Measurements from ENCODE around the gene HYAL2.

The HYAL2 gene

GRCh38 chr3:50323092-50323600 is 601 bp upstream of the HYAL2 start:
- no peak overlapping the region for H3K4me3 ChIP-seq (ENCODE audit: insufficient read depth, low read depth, low read length, poor library complexity, severe bottlenecking)
- no peak for DNase-seq
- H3K27ac ChIP-seq (ENCODE audit: insufficient read depth, low read length, poor library complexity, severe bottlenecking) = no peak overlapping the region
- no peaks in the 10 kb centered on the region for H3K36me3 ChIP-seq (ENCODE audit: control insufficient read depth, insufficient read depth, low read length)
- H3K27me3 ChIP-seq (replicated peaks; ENCODE audit: control insufficient read depth, insufficient read depth, low read length, poor library complexity, severe bottlenecking) = no peaks in the 10 kb centered on the region
- H3K4me1 ChIP-seq (ENCODE audit: control insufficient read depth, insufficient read depth, low read length, poor library complexity, severe bottlenecking) = peaks cover 36% of the 10 kb centered on the region
- H3K9me3 ChIP-seq (ENCODE audit: control insufficient read depth, low read length) = no peaks in the 10 kb centered on the region

GRCh38 chr3:50322115-50322385 is 495 bp downstream of the HYAL2 start:
- Histone ChIP-seq H3K27me3 (replicated peaks; ENCODE audit: control insufficient read depth, insufficient read depth, low read length, poor library complexity, severe bottlenecking) (no peaks in the 10 kb centered on the region), H3K4me1 (ENCODE audit: control insufficient read depth, insufficient read depth, low read length, poor library complexity, severe bottlenecking) (peaks cover 35% of the 10 kb centered on the region), H3K36me3 (ENCODE audit: control insufficient read depth, insufficient read depth, low read length) (no peaks in the 10 kb centered on the region), H3K9me3 (ENCODE audit: control insufficient read depth, low read length) (no peaks in the 10 kb centered on the region), H3K27ac (ENCODE audit: insufficient read depth, low read length, poor library complexity, severe bottlenecking) (peak overlapping the region; percentile 84), H3K4me3 (ENCODE audit: insufficient read depth, low read depth, low read length, poor library complexity, severe bottlenecking) (peak overlapping the region; percentile 93)
- DNase-seq = no peak

- Histone ChIP-seq H3K27ac (ENCODE audit: insufficient read depth, low read length, poor library complexity, severe bottlenecking) (peak overlapping the region; percentile 84), H3K4me1 (ENCODE audit: control insufficient read depth, insufficient read depth, low read length, poor library complexity, severe bottlenecking) (peaks cover 36% of the 10 kb centered on the region), H3K9me3 (ENCODE audit: control insufficient read depth, low read length) (no peaks in the 10 kb centered on the region), H3K36me3 (ENCODE audit: control insufficient read depth, insufficient read depth, low read length) (no peaks in the 10 kb centered on the region), H3K27me3 (replicated peaks; ENCODE audit: control insufficient read depth, insufficient read depth, low read length, poor library complexity, severe bottlenecking) (no peaks in the 10 kb centered on the region), H3K4me3 (ENCODE audit: insufficient read depth, low read depth, low read length, poor library complexity, severe bottlenecking) (peak overlapping the region; percentile 93)
- peak; percentile 58 to 72 (median 68) for DNase-seq
These were observed 1.0 kb downstream of the HYAL2 start for GRCh38 chr3:50321336-50322114.

GRCh38 chr3:50320853-50321335 is 1.7 kb downstream of the HYAL2 start:
- peak overlapping the region; percentile 93 for H3K4me3 ChIP-seq (ENCODE audit: insufficient read depth, low read depth, low read length, poor library complexity, severe bottlenecking)
- peaks cover 41% of the 10 kb centered on the region for H3K4me1 ChIP-seq (ENCODE audit: control insufficient read depth, insufficient read depth, low read length, poor library complexity, severe bottlenecking)
- no peaks in the 10 kb centered on the region for H3K9me3 ChIP-seq (ENCODE audit: control insufficient read depth, low read length)
- DNase-seq = peak in 2 of 3 donors; percentile 20 to 48
- H3K27me3 ChIP-seq (replicated peaks; ENCODE audit: control insufficient read depth, insufficient read depth, low read length, poor library complexity, severe bottlenecking) = no peaks in the 10 kb centered on the region
- peak overlapping the region; percentile 84 for H3K27ac ChIP-seq (ENCODE audit: insufficient read depth, low read length, poor library complexity, severe bottlenecking)
- H3K36me3 ChIP-seq (ENCODE audit: control insufficient read depth, insufficient read depth, low read length) = no peaks in the 10 kb centered on the region

- Histone ChIP-seq H3K9me3 (ENCODE audit: control insufficient read depth, low read length) (no peaks in the 10 kb centered on the region), H3K36me3 (ENCODE audit: control insufficient read depth, insufficient read depth, low read length) (no peaks in the 10 kb centered on the region), H3K27ac (ENCODE audit: insufficient read depth, low read length, poor library complexity, severe bottlenecking) (no peak overlapping the region), H3K4me3 (ENCODE audit: insufficient read depth, low read depth, low read length, poor library complexity, severe bottlenecking) (peak overlapping the region; percentile 93), H3K27me3 (replicated peaks; ENCODE audit: control insufficient read depth, insufficient read depth, low read length, poor library complexity, severe bottlenecking) (no peaks in the 10 kb centered on the region), H3K4me1 (ENCODE audit: control insufficient read depth, insufficient read depth, low read length, poor library complexity, severe bottlenecking) (peaks cover 41% of the 10 kb centered on the region)
- DNase-seq = no peak
These were observed 2.5 kb downstream of the HYAL2 start for GRCh38 chr3:50319894-50320625.

- DNase-seq = no peak
- Histone ChIP-seq H3K4me1 (ENCODE audit: control insufficient read depth, insufficient read depth, low read length, poor library complexity, severe bottlenecking) (peaks cover 41% of the 10 kb centered on the region), H3K36me3 (ENCODE audit: control insufficient read depth, insufficient read depth, low read length) (no peaks in the 10 kb centered on the region), H3K4me3 (ENCODE audit: insufficient read depth, low read depth, low read length, poor library complexity, severe bottlenecking) (no peak overlapping the region), H3K27me3 (replicated peaks; ENCODE audit: control insufficient read depth, insufficient read depth, low read length, poor library complexity, severe bottlenecking) (no peaks in the 10 kb centered on the region), H3K27ac (ENCODE audit: insufficient read depth, low read length, poor library complexity, severe bottlenecking) (no peak overlapping the region), H3K9me3 (ENCODE audit: control insufficient read depth, low read length) (no peaks in the 10 kb centered on the region)
These were observed 3.2 kb downstream of the HYAL2 start for GRCh38 chr3:50319181-50319893.

GRCh38 chr3:50318615-50319014 is 3.9 kb downstream of the HYAL2 start:
- H3K4me1 ChIP-seq (ENCODE audit: control insufficient read depth, insufficient read depth, low read length, poor library complexity, severe bottlenecking) = peaks cover 41% of the 10 kb centered on the region

GRCh38 chr3:50318163-50318562 is 4.4 kb downstream of the HYAL2 start:
- H3K27me3 ChIP-seq (replicated peaks; ENCODE audit: control insufficient read depth, insufficient read depth, low read length, poor library complexity, severe bottlenecking) = no peaks in the 10 kb centered on the region
- no peaks in the 10 kb centered on the region for H3K9me3 ChIP-seq (ENCODE audit: control insufficient read depth, low read length)
- H3K4me1 ChIP-seq (ENCODE audit: control insufficient read depth, insufficient read depth, low read length, poor library complexity, severe bottlenecking) = peaks cover 41% of the 10 kb centered on the region
- H3K4me3 ChIP-seq (ENCODE audit: insufficient read depth, low read depth, low read length, poor library complexity, severe bottlenecking) = no peak overlapping the region
- no peaks in the 10 kb centered on the region for H3K36me3 ChIP-seq (ENCODE audit: control insufficient read depth, insufficient read depth, low read length)
- DNase-seq = no peak
- H3K27ac ChIP-seq (ENCODE audit: insufficient read depth, low read length, poor library complexity, severe bottlenecking) = no peak overlapping the region

More at GRCh38 chr3:50318615-50319014, 3.9 kb downstream of the HYAL2 start:
- H3K4me3 ChIP-seq (ENCODE audit: insufficient read depth, low read depth, low read length, poor library complexity, severe bottlenecking) = no peak overlapping the region
- DNase-seq = no peak
- H3K27ac ChIP-seq (ENCODE audit: insufficient read depth, low read length, poor library complexity, severe bottlenecking) = no peak overlapping the region
- no peaks in the 10 kb centered on the region for H3K9me3 ChIP-seq (ENCODE audit: control insufficient read depth, low read length)
- no peaks in the 10 kb centered on the region for H3K36me3 ChIP-seq (ENCODE audit: control insufficient read depth, insufficient read depth, low read length)
- H3K27me3 ChIP-seq (replicated peaks; ENCODE audit: control insufficient read depth, insufficient read depth, low read length, poor library complexity, severe bottlenecking) = no peaks in the 10 kb centered on the region

- Histone ChIP-seq H3K4me3 (ENCODE audit: insufficient read depth, low read depth, low read length, poor library complexity, severe bottlenecking) (peak overlapping the region; percentile 38), H3K4me1 (ENCODE audit: control insufficient read depth, insufficient read depth, low read length, poor library complexity, severe bottlenecking) (peaks cover 41% of the 10 kb centered on the region), H3K36me3 (ENCODE audit: control insufficient read depth, insufficient read depth, low read length) (no peaks in the 10 kb centered on the region), H3K27ac (ENCODE audit: insufficient read depth, low read length, poor library complexity, severe bottlenecking) (peak overlapping the region; percentile 50), H3K27me3 (replicated peaks; ENCODE audit: control insufficient read depth, insufficient read depth, low read length, poor library complexity, severe bottlenecking) (no peaks in the 10 kb centered on the region), H3K9me3 (ENCODE audit: control insufficient read depth, low read length) (no peaks in the 10 kb centered on the region)
- no peak for DNase-seq
These were observed 5.2 kb downstream of the HYAL2 start for GRCh38 chr3:50317300-50317699.

Data from effector memory CD4-positive, alpha-beta T cell (primary cell).